ENCODE measurements around the gene SPOCK1. TPM values are rescaled to one million over a fixed set of nuclear protein-coding genes. Genes with fewer than 3 reads are reported as not detected.

The SPOCK1 gene
- total RNA-seq, 1 donor, result 54.8 TPM

- peak; percentile 57 for DNase-seq (ENCODE audit: low read depth)
- peak; percentile 90 for TF ChIP-seq CTCF (IDR thresholded peaks at IDR 0.05; ENCODE audit: insufficient read depth, low read depth, low read length)
- no peak overlapping the region for H3K4me3 ChIP-seq (ENCODE audit: low read depth, low read length)
Observed at GRCh38 chr5:137320056-137321045, 178.8 kb downstream of the SPOCK1 start.

GRCh38 chr5:137318027-137318426 is 181.1 kb downstream of the SPOCK1 start:
- H3K4me3 ChIP-seq (ENCODE audit: low read depth, low read length), result no peak overlapping the region
- TF ChIP-seq CTCF (IDR thresholded peaks at IDR 0.05; ENCODE audit: insufficient read depth, low read depth, low read length), result no peak
- no peak for DNase-seq (ENCODE audit: low read depth)

GRCh38 chr5:137316346-137316736 is 182.8 kb downstream of the SPOCK1 start:
- no peak for DNase-seq (ENCODE audit: low read depth)
- no peak for TF ChIP-seq CTCF (IDR thresholded peaks at IDR 0.05; ENCODE audit: insufficient read depth, low read depth, low read length)
- no peak overlapping the region for H3K4me3 ChIP-seq (ENCODE audit: low read depth, low read length)

GRCh38 chr5:137315534-137316345 is 183.4 kb downstream of the SPOCK1 start:
- no peak for DNase-seq (ENCODE audit: low read depth)
- TF ChIP-seq CTCF (IDR thresholded peaks at IDR 0.05; ENCODE audit: insufficient read depth, low read depth, low read length), result no peak

GRCh38 chr5:137315109-137315508 is 184.0 kb downstream of the SPOCK1 start:
- TF ChIP-seq CTCF (IDR thresholded peaks at IDR 0.05; ENCODE audit: insufficient read depth, low read depth, low read length), result no peak
- no peak overlapping the region for H3K4me3 ChIP-seq (ENCODE audit: low read depth, low read length)
- DNase-seq (ENCODE audit: low read depth), result no peak

More at GRCh38 chr5:137315534-137316345, 183.4 kb downstream of the SPOCK1 start:
- H3K4me3 ChIP-seq (ENCODE audit: low read depth, low read length), result no peak overlapping the region

- H3K4me3 ChIP-seq (ENCODE audit: low read depth, low read length), result no peak overlapping the region
- TF ChIP-seq CTCF (IDR thresholded peaks at IDR 0.05; ENCODE audit: insufficient read depth, low read depth, low read length), result no peak
- no peak for DNase-seq (ENCODE audit: low read depth)
Observed at GRCh38 chr5:137313526-137314175, 185.5 kb downstream of the SPOCK1 start.

Data from fibroblast of villous mesenchyme (primary cell).